Naive thymus-derived CD8-positive, alpha-beta T cell (primary cell): ENCODE measurements around the gene HES3. TPM values are rescaled to one million over a fixed set of nuclear protein-coding genes. Genes with fewer than 3 reads are reported as not detected.
A peak's percentile ranks its signal among the peaks of the same experiment; 100 is the strongest.

Experiments
- ATAC-seq, 2 donors: fragments of 150-1000 bp; cut with Tn5 transposase in 1 of 2; sonication (Bioruptor Pico), chemical (Tn5 transposase) in 1 of 2; 1 replicate in 1 of 2; 2 replicates in 1 of 2; pipeline ENCODE4 v1.10.0; 2021; ENCODE audit warnings: mild to moderate bottlenecking in 2 of 2, moderate library complexity in 2 of 2
- POLR2A ChIA-PET: fragments of 350-600 bp; sonication (Branson Sonifier 250); formaldehyde crosslinking; loops from one replicate; lab custom pipeline; 2021; ENCODE audit warnings: antibody characterized with exemption; lab: Charles Lee
- DNase-seq, 10 donors: peaks; one replicate each; pipeline versions ENCODE4 v3.0.0 to v3.0.0-alpha.2; 2020 to 2022
- H3K27ac Mint-ChIP-seq, 10 donors: one replicate each; pipeline ENCODE4 v1.8.0; 2020 to 2022; ENCODE audit warnings: mild to moderate bottlenecking in 10 of 10, mixed read lengths in 10 of 10, moderate library complexity in 4 of 10, inconsistent platforms in 1 of 10
- H3K27me3 Mint-ChIP-seq, 5 donors: one replicate each; pipeline ENCODE4 v1.8.0; 2021 to 2022; ENCODE audit warnings: mixed read lengths in 5 of 5
- H3K36me3 Mint-ChIP-seq, 3 donors: one replicate each; pipeline ENCODE4 v1.8.0; 2020 to 2022; ENCODE audit warnings: mixed read lengths in 3 of 3, mild to moderate bottlenecking in 2 of 3, inconsistent platforms in 1 of 3
- H3K4me1 Mint-ChIP-seq, 4 donors: one replicate each; pipeline ENCODE4 v1.8.0; 2021 to 2022; ENCODE audit warnings: mixed read lengths in 4 of 4
- H3K4me3 Mint-ChIP-seq, 10 donors: one replicate each; pipeline ENCODE4 v1.8.0; 2020 to 2022; ENCODE audit warnings: mild to moderate bottlenecking in 10 of 10, mixed read lengths in 10 of 10, moderate library complexity in 6 of 10, inconsistent platforms in 1 of 10
- H3K9me3 Mint-ChIP-seq, 9 donors: one replicate each; pipeline ENCODE4 v1.8.0; 2020 to 2022; ENCODE audit warnings: mixed read lengths in 9 of 9, mild to moderate bottlenecking in 3 of 9, inconsistent platforms in 1 of 9, moderate library complexity in 1 of 9
- polyA plus RNA-seq, 3 donors: library from polyadenylated mRNA; unstranded; fragments of 300-500 nt; fragmentation: Illumina TruSeq; gene quantifications; one replicate each; pipeline ENCODE4 v1.2.3, GENCODE V29; 2021
- total RNA-seq, 8 experiments: library from RNA in 2 of 8; stranded (reverse) in 2 of 8; gene quantifications; one replicate each; pipeline ENCODE4 v1.2.3 and lab custom pipeline; 2021 to 2026

The HES3 gene
- total and polyA plus RNA-seq, 5 experiments from 2014 or later, result not detected

DNA sequence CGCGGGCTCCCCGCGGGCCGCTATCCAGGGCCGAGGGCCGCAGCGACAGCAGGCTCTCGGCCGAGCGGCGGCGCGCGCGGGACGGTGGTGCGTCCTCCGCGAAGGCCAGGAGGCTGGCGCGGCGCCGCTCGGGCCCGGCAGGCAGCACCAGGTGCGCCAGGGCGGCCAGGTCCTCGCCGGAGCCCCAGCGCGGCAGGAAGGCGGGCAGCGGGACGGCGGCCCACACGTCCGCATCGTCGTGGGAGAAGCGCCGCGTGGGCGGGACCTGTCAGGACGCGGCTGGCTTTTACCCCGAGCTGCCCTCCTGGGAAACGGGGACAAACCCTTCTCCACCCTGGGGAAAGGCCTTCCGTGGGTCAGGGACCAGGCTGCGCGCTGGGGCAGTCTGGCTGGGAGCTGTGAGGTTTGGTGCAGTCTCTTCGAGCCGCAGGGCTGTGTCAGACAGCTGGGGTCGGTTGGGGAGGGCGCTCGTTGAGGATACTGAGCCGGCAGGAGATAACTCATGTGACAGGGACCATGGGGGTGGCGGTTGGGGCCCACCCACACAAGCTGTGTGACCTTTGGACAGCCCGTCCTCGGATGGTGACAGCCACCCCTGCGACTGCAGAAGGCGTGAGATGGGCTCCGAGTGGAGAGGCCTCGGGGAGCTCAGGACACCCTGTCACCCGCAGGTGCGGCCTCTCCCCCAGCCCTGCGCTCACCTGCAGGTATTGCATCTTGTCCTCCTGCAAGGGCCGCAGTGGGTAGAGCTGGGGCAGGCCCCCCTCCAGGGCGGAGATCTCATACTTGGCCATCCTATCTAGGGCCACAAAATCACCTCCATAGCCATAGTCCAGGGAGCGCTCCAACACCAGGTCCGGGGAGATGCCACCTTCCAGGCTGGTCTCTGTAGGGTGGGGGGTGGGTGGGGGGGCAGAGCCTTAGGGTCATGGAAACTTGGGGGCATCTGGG, 6.0 kb downstream of the HES3 start:
- DNase-seq, result no peak
- ATAC-seq, result no peak
- Mint-ChIP-seq H3K9me3 (no peaks in the 10 kb centered on the region), H3K27ac (no peak overlapping the region), H3K27me3 (peaks cover 10 to 48% (median 21%) of the 10 kb centered on the region in 5 donors), H3K4me3 (peak overlapping the region in 3 of 10 donors; percentile 22 to 53 (median 38)), H3K4me1 (peaks cover 3 to 12% (median 10%) of the 10 kb centered on the region in 4 donors), H3K36me3 (peaks cover 0 to 3% (median 2%) of the 10 kb centered on the region in 3 donors)
- POLR2A ChIA-PET, result interaction anchor here (0.6 kb wide), 1 partner anchor 88 kb away, joined by 7 read pairs; no protein-coding TSS in a partner anchor

- POLR2A ChIA-PET, result no interaction called here
- DNase-seq (no peak), ATAC-seq (no peak)
- H3K27ac Mint-ChIP-seq, result no peak overlapping the region
- H3K4me1 Mint-ChIP-seq, result peaks cover 3 to 10% (median 8%) of the 10 kb centered on the region in 4 donors
- peaks cover 0 to 3% (median 2%) of the 10 kb centered on the region in 3 donors for H3K36me3 Mint-ChIP-seq
- H3K4me3 Mint-ChIP-seq, result no peak overlapping the region
- peaks cover 10 to 46% (median 21%) of the 10 kb centered on the region in 5 donors for H3K27me3 Mint-ChIP-seq
- no peaks in the 10 kb centered on the region for H3K9me3 Mint-ChIP-seq
Measured at GRCh38 chr1:6251233-6251632, 7.3 kb downstream of the HES3 start.

DNA sequence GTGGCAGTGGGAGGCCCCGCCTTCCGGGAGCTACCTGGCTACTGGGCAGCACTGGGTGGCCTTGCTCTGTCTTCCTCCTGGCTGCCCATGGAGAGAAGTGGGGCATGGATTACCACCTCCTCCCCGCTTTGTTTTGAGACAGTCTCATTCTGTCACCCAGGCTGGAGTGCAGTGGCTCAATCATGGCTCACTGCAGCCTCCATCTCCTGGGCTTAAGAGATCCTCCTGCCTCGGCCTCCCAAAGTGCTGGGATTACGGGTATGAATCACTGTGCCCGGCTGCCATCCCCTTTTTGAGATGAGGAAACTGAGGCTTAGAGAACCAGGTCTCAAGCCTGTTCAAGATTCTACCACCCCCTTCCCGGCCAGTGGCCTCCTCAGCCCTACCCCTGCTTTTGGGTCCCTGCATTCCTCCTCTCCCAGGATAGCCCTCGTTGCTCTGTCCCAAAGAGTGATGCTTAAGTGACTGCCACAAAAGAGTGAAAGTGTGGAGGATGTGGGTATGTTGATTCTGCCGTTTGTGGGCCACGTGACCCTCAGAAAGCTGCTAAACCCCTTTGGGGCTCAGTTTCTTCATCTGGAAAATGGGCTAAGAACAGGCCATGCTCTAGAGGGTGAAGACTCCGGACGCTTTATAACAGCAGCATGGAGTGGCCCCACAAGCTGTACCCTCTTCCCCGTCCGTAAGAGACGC, 7.8 kb downstream of the HES3 start:
- ATAC-seq, result no peak
- Mint-ChIP-seq H3K27ac (no peak overlapping the region), H3K27me3 (peaks cover 6 to 40% (median 17%) of the 10 kb centered on the region in 5 donors), H3K36me3 (no peaks in the 10 kb centered on the region), H3K4me3 (no peak overlapping the region), H3K9me3 (no peaks in the 10 kb centered on the region), H3K4me1 (peaks cover 0 to 5% (median 2%) of the 10 kb centered on the region in 4 donors)
- DNase-seq, result no peak
- POLR2A ChIA-PET, result interaction anchor here (0.6 kb wide), 1 partner anchor 215 kb away, joined by 3 read pairs; no protein-coding TSS in a partner anchor

- no peaks in the 10 kb centered on the region for H3K9me3 Mint-ChIP-seq
- H3K4me1 Mint-ChIP-seq, result peaks cover 0 to 5% (median 2%) of the 10 kb centered on the region in 4 donors
- no peak for DNase-seq
- no peak overlapping the region for H3K4me3 Mint-ChIP-seq
- peaks cover 1 to 36% (median 14%) of the 10 kb centered on the region in 5 donors for H3K27me3 Mint-ChIP-seq
- ATAC-seq, result no peak
- POLR2A ChIA-PET, result no interaction called here
- no peak overlapping the region for H3K27ac Mint-ChIP-seq
- H3K36me3 Mint-ChIP-seq, result no peaks in the 10 kb centered on the region
Measured at GRCh38 chr1:6252374-6252710, 8.4 kb downstream of the HES3 start.

- Mint-ChIP-seq H3K4me1 (peaks cover 0 to 3% (median 1%) of the 10 kb centered on the region in 4 donors), H3K4me3 (no peak overlapping the region), H3K27me3 (peaks cover 0 to 25% (median 10%) of the 10 kb centered on the region in 5 donors), H3K27ac (no peak overlapping the region), H3K9me3 (no peaks in the 10 kb centered on the region), H3K36me3 (no peaks in the 10 kb centered on the region)
- POLR2A ChIA-PET, result no interaction called here
- DNase-seq (no peak), ATAC-seq (no peak)
Measured at GRCh38 chr1:6253380-6253779, 9.4 kb downstream of the HES3 start.

DNA sequence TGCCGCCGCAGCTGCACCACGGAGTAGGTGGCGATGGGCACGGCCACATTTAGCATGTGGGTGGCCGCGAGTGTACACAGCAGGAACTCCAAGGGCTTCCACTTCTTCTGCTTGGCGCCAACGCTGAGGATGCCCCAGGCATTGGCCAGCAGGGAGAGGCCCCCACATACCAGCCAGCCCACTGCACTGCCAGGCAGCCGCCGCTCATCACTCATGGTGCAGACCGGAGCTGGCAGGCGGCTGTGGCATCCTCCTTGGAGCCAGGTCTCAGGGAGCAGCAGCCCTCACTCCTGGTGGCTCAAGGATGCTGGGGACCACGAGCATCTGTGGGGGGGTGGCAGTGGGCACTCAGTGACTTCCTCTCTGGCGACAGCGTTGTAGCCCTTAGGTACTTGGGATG, 10.7 kb downstream of the HES3 start:
- peaks cover 0 to 23% (median 9%) of the 10 kb centered on the region in 5 donors for H3K27me3 Mint-ChIP-seq
- H3K9me3 Mint-ChIP-seq, result no peaks in the 10 kb centered on the region
- POLR2A ChIA-PET, result no interaction called here
- H3K4me3 Mint-ChIP-seq, result no peak overlapping the region
- no peaks in the 10 kb centered on the region for H3K36me3 Mint-ChIP-seq
- peaks cover 0 to 9% (median 3%) of the 10 kb centered on the region in 4 donors for H3K4me1 Mint-ChIP-seq
- ATAC-seq (no peak), DNase-seq (no peak)
- H3K27ac Mint-ChIP-seq, result no peak overlapping the region

DNA sequence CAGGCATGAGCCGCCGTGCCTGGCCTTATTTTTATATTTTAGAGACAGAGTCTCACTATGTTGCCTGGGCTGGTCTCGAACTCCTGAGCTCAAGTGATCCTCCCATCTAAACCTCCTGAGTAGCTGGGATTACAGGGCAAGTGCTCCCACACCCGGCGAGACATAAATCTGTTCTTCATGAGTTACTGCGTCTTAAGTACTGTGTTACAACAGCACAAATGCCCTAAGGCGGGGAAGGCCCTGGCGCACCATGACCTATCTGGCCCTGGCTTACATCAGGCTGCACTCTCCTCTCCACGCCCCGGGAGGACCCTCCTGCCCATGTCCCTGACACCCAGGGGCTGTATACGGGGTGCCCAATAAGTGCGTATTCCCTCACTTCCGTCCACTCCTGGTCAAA, 12.7 kb downstream of the HES3 start:
- Mint-ChIP-seq H3K36me3 (no peaks in the 10 kb centered on the region), H3K4me3 (no peak overlapping the region), H3K4me1 (peaks cover 0 to 11% (median 5%) of the 10 kb centered on the region in 4 donors), H3K27me3 (peaks cover 0 to 11% (median 1%) of the 10 kb centered on the region in 5 donors), H3K27ac (no peak overlapping the region), H3K9me3 (no peaks in the 10 kb centered on the region)
- POLR2A ChIA-PET, result no interaction called here
- ATAC-seq, result no peak
- DNase-seq, result no peak

- DNase-seq, result no peak
- Mint-ChIP-seq H3K4me3 (no peak overlapping the region), H3K4me1 (peaks cover 0 to 14% (median 6%) of the 10 kb centered on the region in 4 donors), H3K36me3 (no peaks in the 10 kb centered on the region), H3K9me3 (no peaks in the 10 kb centered on the region), H3K27me3 (peaks cover 0 to 10% (median 1%) of the 10 kb centered on the region in 5 donors), H3K27ac (no peak overlapping the region)
- POLR2A ChIA-PET, result no interaction called here
- no peak for ATAC-seq
Measured at GRCh38 chr1:6257541-6258069, 13.6 kb downstream of the HES3 start.

GRCh38 chr1:6258675-6259074, 14.7 kb downstream of the HES3 start:
- Mint-ChIP-seq H3K4me3 (peak overlapping the region in 5 of 10 donors; percentile 56 to 80 (median 64)), H3K27ac (no peak overlapping the region), H3K27me3 (peaks cover 0 to 10% (median 1%) of the 10 kb centered on the region in 5 donors), H3K36me3 (no peaks in the 10 kb centered on the region), H3K9me3 (no peaks in the 10 kb centered on the region), H3K4me1 (peaks cover 0 to 14% (median 6%) of the 10 kb centered on the region in 4 donors)
- POLR2A ChIA-PET, result no interaction called here
- DNase-seq (no peak), ATAC-seq (no peak)

DNA sequence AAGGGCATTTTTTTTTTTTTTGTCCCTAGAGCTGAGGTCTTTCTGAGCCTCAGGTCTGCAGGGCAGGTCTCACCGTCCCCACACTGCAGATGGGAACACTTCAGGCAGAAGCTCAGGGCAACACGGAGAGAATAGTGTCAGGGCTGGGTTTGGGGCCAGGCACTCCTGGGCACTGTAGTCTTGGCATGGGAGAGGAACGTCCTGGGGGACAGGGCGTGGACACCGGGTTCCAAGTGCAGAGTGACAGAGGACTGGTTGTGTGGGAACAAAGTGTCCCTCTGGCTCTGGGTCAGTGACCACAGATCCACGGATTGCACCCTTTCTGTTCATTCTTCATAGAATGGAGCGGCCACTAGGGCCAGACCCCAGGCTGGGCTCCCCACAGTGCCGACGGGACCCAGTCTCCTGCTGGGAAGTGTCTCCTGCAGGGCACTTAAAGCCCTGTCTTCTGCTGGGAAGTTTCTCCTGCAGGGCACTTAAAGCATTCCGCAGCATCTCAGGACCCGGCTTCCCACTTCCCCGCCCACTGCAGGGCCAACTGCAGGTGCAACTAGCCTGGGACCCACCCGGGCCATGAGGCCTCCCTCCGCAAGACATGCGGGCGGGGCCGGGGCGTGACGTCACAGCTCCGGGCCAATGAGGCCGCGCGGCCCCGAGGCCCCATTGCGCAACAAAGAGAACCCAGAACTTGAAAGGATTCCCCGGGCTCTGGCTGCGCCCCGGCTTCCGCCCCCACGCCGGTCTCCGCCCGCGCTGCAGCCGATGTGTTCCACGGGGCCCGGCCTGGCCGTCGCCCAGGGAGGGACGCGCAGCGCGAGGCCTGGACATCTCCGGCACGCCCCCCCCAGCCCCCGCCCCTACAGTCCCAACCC, 15.7 kb downstream of the HES3 start:
- H3K9me3 Mint-ChIP-seq, result no peaks in the 10 kb centered on the region
- peaks cover 0 to 14% (median 6%) of the 10 kb centered on the region in 4 donors for H3K4me1 Mint-ChIP-seq
- H3K27ac Mint-ChIP-seq, result peak overlapping the region in 1 of 10 donors; percentile 9
- H3K36me3 Mint-ChIP-seq, result no peaks in the 10 kb centered on the region
- peak; percentile 71 to 84 for ATAC-seq
- peaks cover 0 to 10% (median 1%) of the 10 kb centered on the region in 5 donors for H3K27me3 Mint-ChIP-seq
- POLR2A ChIA-PET, result interaction anchor here (1.1 to 1.2 kb wide), 2 partner anchors 13 to 320 kb away, joined by 4 read pairs; partner anchors contain the start of gene ZBTB48
- peak overlapping the region; percentile 48 to 80 (median 64) for H3K4me3 Mint-ChIP-seq
- peak; percentile 66 to 86 (median 76) for DNase-seq

GRCh38 chr1:6260433-6260934, 16.5 kb downstream of the HES3 start:
- POLR2A ChIA-PET, result interaction anchor here (1.1 to 1.2 kb wide), 2 partner anchors 14 to 319 kb away, joined by 4 read pairs; partner anchors contain the start of gene ZBTB48

More at GRCh38 chr1:6260433-6260934, 16.5 kb downstream of the HES3 start:
- H3K27ac Mint-ChIP-seq, result no peak overlapping the region
- H3K4me3 Mint-ChIP-seq, result peak overlapping the region in 1 of 10 donors; percentile 56
- H3K4me1 Mint-ChIP-seq, result peaks cover 0 to 14% (median 6%) of the 10 kb centered on the region in 4 donors
- no peaks in the 10 kb centered on the region for H3K9me3 Mint-ChIP-seq
- peaks cover 0 to 10% (median 1%) of the 10 kb centered on the region in 5 donors for H3K27me3 Mint-ChIP-seq
- no peaks in the 10 kb centered on the region for H3K36me3 Mint-ChIP-seq
- ATAC-seq (peak; percentile 51 to 52), DNase-seq (peak in 5 of 10 donors; percentile 12 to 37 (median 21))
